SK-N-SH (cell line): ENCODE data around the gene NR2F1. TPM values are rescaled to one million over a fixed set of nuclear protein-coding genes. Genes with fewer than 3 reads are reported as not detected.

Source experiments
- CTCF ChIA-PET: fragments of 300-600, 350-600 bp; formaldehyde crosslinking; extraction: SDS; loops from one replicate; lab custom pipeline; 2021; lab: Yijun Ruan, JAX
- POLR2A ChIA-PET: fragments of 350-600 bp; sonication (Branson Sonifier 250); formaldehyde crosslinking; extraction: SDS; loops from one replicate; lab custom pipeline; 2020; ENCODE audit warnings: antibody characterized with exemption, inconsistent platforms; lab: Yijun Ruan, JAX
- DNase-seq: peaks from one replicate; pipeline ENCODE4 v3.0.0; 2012
- H2AFZ ChIP-seq: fragments of 200-600 bp; sonication (generic); 2 replicates; pipeline ENCODE4 v1.8.1; 2016; ENCODE audit warnings: antibody characterized with exemption, mild to moderate bottlenecking, low read depth
- H3F3A ChIP-seq: fragments of 200-600 bp; sonication (generic); replicated peaks from 2 replicates; pipeline ENCODE3; 2016; ENCODE audit warnings: antibody characterized with exemption, mild to moderate bottlenecking; ENCODE audit not compliant: insufficient read depth
- H3K27ac ChIP-seq, 2 experiments: fragments of 200-500 bp in 1 of 2; fragments of 200-600 bp in 1 of 2; sonication (Bioruptor generic) in 1 of 2; sonication (generic), shearing (Covaris generic) in 1 of 2; 2 replicates each; pipeline versions ENCODE4 v1.5.1 to v1.6.1; 2014 to 2016; ENCODE audit warnings: low read depth in 2 of 2, inconsistent platforms in 1 of 2, low read length in 1 of 2, mild to moderate bottlenecking in 1 of 2, mixed read lengths in 1 of 2
- H3K27me3 ChIP-seq: fragments of 200-600 bp; sonication (generic), shearing (Covaris generic); 2 replicates; pipeline ENCODE4 v1.6.1; 2016; ENCODE audit warnings: mixed run types; ENCODE audit not compliant: insufficient read depth
- H3K36me3 ChIP-seq, 2 experiments: fragments of 200-500 bp in 1 of 2; fragments of 200-600 bp in 1 of 2; sonication (Bioruptor generic) in 1 of 2; sonication (generic) in 1 of 2; replicated peaks in 1 of 2; 2 replicates each; pipeline versions ENCODE3 to v1.5.1; 2014 to 2016; ENCODE audit warnings: low read length in 1 of 2, mild to moderate bottlenecking in 1 of 2; ENCODE audit not compliant: insufficient read depth in 2 of 2, control insufficient read depth in 1 of 2
- H3K4me1 ChIP-seq, 2 experiments: fragments of 200-500 bp in 1 of 2; fragments of 200-600 bp in 1 of 2; sonication (Bioruptor generic) in 1 of 2; sonication (generic), shearing (Covaris generic) in 1 of 2; 2 replicates each; pipeline versions ENCODE4 v1.5.1 to v1.6.1; 2014 to 2016; ENCODE audit warnings: low read depth in 1 of 2, low read length in 1 of 2, mixed run types in 1 of 2; ENCODE audit not compliant: insufficient read depth in 2 of 2, control insufficient read depth in 1 of 2
- H3K4me2 ChIP-seq: fragments of 200-600 bp; sonication (generic), shearing (Covaris generic); 2 replicates; pipeline ENCODE4 v1.6.1; 2017; ENCODE audit warnings: mixed run types
- H3K4me3 ChIP-seq, 2 experiments: fragments of 200-500 bp in 1 of 2; fragments of 200-600 bp in 1 of 2; sonication (Bioruptor generic) in 1 of 2; sonication (generic), shearing (Covaris generic) in 1 of 2; 2 replicates each; pipeline versions ENCODE4 v1.5.1 to v1.8.1; 2014 to 2016; ENCODE audit warnings: low read depth in 2 of 2, inconsistent platforms in 1 of 2, low read length in 1 of 2, mild to moderate bottlenecking in 1 of 2, mixed read lengths in 1 of 2, moderate library complexity in 1 of 2
- H3K79me2 ChIP-seq: fragments of 200-600 bp; sonication (generic); 2 replicates; pipeline ENCODE4 v1.8.1; 2017; ENCODE audit warnings: mild to moderate bottlenecking; ENCODE audit not compliant: insufficient read depth
- H3K9ac ChIP-seq: fragments of 200-600 bp; sonication (generic); 2 replicates; pipeline ENCODE4 v1.6.1; 2017; ENCODE audit warnings: mixed run types
- H3K9me2 ChIP-seq: fragments of 200-600 bp; sonication (generic); 2 replicates; pipeline ENCODE4 v1.6.1; 2017; ENCODE audit warnings: mixed run types
- H3K9me3 ChIP-seq: fragments of 200-600 bp; sonication (generic); 2 replicates; pipeline ENCODE4 v1.6.1; 2017; ENCODE audit warnings: mixed run types, mild to moderate bottlenecking, moderate library complexity
- H4K20me1 ChIP-seq: fragments of 200-600 bp; sonication (generic); 2 replicates; pipeline ENCODE4 v1.6.1; 2017; ENCODE audit warnings: mild to moderate bottlenecking, mixed run types; ENCODE audit not compliant: insufficient read depth
- EP300 ChIP-seq, 2 experiments: IDR thresholded peaks; 2 replicates each; pipeline versions ENCODE4 v1.4.0 to v1.6.1; 2012; ENCODE audit warnings: borderline replicate concordance in 1 of 2, low read depth in 1 of 2, low read length in 1 of 2
- FOSL2 ChIP-seq: IDR thresholded peaks from 2 replicates; pipeline ENCODE4 v1.4.0; 2012; ENCODE audit warnings: low read depth, mild to moderate bottlenecking, moderate library complexity, borderline replicate concordance
- GATA2 ChIP-seq: sonication (generic); formaldehyde crosslinking; IDR thresholded peaks from 2 replicates; pipeline ENCODE4 v1.5.0; 2020; ENCODE audit warnings: mild to moderate bottlenecking, missing genetic modification reagents
- JUND ChIP-seq: IDR thresholded peaks from 2 replicates; pipeline ENCODE4 v1.4.0; 2012
- MAX ChIP-seq: IDR thresholded peaks from 2 replicates; pipeline ENCODE4 v1.4.0; 2012; ENCODE audit warnings: low read depth
- NFIC ChIP-seq: IDR thresholded peaks from 2 replicates; pipeline ENCODE4 v1.4.0; 2012; ENCODE audit warnings: borderline replicate concordance
- NRF1 ChIP-seq: IDR thresholded peaks from 2 replicates; pipeline ENCODE4 v1.6.1; 2012; ENCODE audit warnings: low read depth, mild to moderate bottlenecking, low read length
- PBX3 ChIP-seq: IDR thresholded peaks from 2 replicates; pipeline ENCODE4; 2012
- POLR2AphosphoS5 ChIP-seq: IDR thresholded peaks from 2 replicates; pipeline ENCODE4 v1.6.1; 2012; ENCODE audit warnings: low read depth, low read length
- RCOR1 ChIP-seq: fragments of 150-350 bp; IDR thresholded peaks from 2 replicates; pipeline ENCODE4 v1.6.1; 2017; ENCODE audit warnings: antibody characterized with exemption, low read length
- RFX5 ChIP-seq: IDR thresholded peaks from 2 replicates; pipeline ENCODE4 v1.6.1; 2012; ENCODE audit warnings: mild to moderate bottlenecking, improper control_type of control experiment, low read length
- RXRA ChIP-seq: IDR thresholded peaks from 2 replicates; pipeline ENCODE4 v1.4.0; 2012; ENCODE audit warnings: low read depth, mild to moderate bottlenecking, borderline replicate concordance
- USF2 ChIP-seq: fragments of 150-350 bp; IDR thresholded peaks from 2 replicates; pipeline ENCODE4 v1.6.1; 2017; ENCODE audit warnings: antibody characterized with exemption, low read length, low read depth, borderline replicate concordance
- YY1 ChIP-seq: IDR thresholded peaks from 2 replicates; pipeline ENCODE4 v1.4.0; 2012; ENCODE audit warnings: low read depth, mild to moderate bottlenecking
- WGBS: methylation state at CpG from one replicate; pipeline ENCODE4 v1.1.6; 2017; ENCODE audit warnings: low lambda C conversion rate; 5-methylcytosine and 5-hydroxymethylcytosine counted together
- polyA plus RNA-seq, 3 experiments: library from polyadenylated mRNA; depleted of rRNA; stranded (reverse); fragments of >200 nt; gene quantifications; 2 replicates each; pipeline ENCODE4 v1.2.3, GENCODE V29; 2012
- TF ChIP-seq, protein P1 (sequence below): IDR thresholded peaks from 2 replicates; pipeline ENCODE4 v1.6.1; 2012; ENCODE audit warnings: mild to moderate bottlenecking, low read depth, low read length, moderate library complexity

The NR2F1 gene
- polyA plus RNA-seq, 1 of the 3 experiments (the other 2 are of a cell fraction) = 47.1 TPM

DNA sequence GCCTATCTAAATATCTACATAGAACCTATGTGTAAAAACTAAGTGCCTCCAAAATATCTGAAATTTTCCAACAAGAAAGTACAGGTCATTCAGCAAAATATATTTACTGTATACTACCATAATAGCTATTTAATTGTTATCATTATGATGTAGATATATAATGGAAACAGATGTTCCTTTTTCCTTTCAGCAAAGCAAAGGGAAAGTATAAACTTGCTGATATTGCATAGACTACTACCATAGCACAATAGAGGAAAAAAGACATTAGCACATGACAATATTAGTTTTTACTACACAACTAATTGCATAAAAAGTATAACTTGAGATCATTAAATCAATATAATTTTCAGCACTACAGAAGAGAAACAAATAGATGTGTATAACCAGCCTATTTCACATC, 16.9 kb upstream of the NR2F1 start:
- Histone ChIP-seq H3K9ac (no peak overlapping the region), H3K4me1 (peaks cover 0 to 11% of the 10 kb centered on the region in 2 experiments; a peak in 2 of 4 replicates), H3K36me3 (peaks cover 8 to 18% of the 10 kb centered on the region in 2 experiments), H3K9me2 (no peaks in the 10 kb centered on the region)
- no peak for TF ChIP-seq GATA2 (CRISPR knock-in tag)
- TF ChIP-seq NFIC = no peak
- no peak for TF ChIP-seq RXRA
- no peak for TF ChIP-seq RCOR1
- TF ChIP-seq YY1 = no peak
- no peak for TF ChIP-seq RFX5
- no peak for TF ChIP-seq JUND
- no peak for TF ChIP-seq PBX3
- TF ChIP-seq NRF1 = no peak
- TF ChIP-seq EP300 (IDR thresholded peaks at IDR 0.05; ENCODE audit: borderline replicate concordance in 1 of 2, low read depth in 1 of 2, low read length in 1 of 2) = no peak
- TF ChIP-seq, protein P1, sequence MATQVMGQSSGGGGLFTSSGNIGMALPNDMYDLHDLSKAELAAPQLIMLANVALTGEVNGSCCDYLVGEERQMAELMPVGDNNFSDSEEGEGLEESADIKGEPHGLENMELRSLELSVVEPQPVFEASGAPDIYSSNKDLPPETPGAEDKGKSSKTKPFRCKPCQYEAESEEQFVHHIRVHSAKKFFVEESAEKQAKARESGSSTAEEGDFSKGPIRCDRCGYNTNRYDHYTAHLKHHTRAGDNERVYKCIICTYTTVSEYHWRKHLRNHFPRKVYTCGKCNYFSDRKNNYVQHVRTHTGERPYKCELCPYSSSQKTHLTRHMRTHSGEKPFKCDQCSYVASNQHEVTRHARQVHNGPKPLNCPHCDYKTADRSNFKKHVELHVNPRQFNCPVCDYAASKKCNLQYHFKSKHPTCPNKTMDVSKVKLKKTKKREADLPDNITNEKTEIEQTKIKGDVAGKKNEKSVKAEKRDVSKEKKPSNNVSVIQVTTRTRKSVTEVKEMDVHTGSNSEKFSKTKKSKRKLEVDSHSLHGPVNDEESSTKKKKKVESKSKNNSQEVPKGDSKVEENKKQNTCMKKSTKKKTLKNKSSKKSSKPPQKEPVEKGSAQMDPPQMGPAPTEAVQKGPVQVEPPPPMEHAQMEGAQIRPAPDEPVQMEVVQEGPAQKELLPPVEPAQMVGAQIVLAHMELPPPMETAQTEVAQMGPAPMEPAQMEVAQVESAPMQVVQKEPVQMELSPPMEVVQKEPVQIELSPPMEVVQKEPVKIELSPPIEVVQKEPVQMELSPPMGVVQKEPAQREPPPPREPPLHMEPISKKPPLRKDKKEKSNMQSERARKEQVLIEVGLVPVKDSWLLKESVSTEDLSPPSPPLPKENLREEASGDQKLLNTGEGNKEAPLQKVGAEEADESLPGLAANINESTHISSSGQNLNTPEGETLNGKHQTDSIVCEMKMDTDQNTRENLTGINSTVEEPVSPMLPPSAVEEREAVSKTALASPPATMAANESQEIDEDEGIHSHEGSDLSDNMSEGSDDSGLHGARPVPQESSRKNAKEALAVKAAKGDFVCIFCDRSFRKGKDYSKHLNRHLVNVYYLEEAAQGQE = no peak
- no peak for TF ChIP-seq USF2
- TF ChIP-seq, all 33 proteins: peak for 0
- Histone ChIP-seq H3K4me3 (no peak overlapping the region), H3K9me3 (no peaks in the 10 kb centered on the region), H3K27me3 (no peaks in the 10 kb centered on the region), H4K20me1 (no peaks in the 10 kb centered on the region), H3K79me2 (peaks cover 20% of the 10 kb centered on the region), H2AFZ (no peak overlapping the region), H3K4me2 (no peak overlapping the region), H3K27ac (no peak overlapping the region), H3F3A (peaks cover 15% of the 10 kb centered on the region)
- ChIA-PET CTCF (no interaction called here), POLR2A (no interaction called here)
- no peak for DNase-seq

DNA sequence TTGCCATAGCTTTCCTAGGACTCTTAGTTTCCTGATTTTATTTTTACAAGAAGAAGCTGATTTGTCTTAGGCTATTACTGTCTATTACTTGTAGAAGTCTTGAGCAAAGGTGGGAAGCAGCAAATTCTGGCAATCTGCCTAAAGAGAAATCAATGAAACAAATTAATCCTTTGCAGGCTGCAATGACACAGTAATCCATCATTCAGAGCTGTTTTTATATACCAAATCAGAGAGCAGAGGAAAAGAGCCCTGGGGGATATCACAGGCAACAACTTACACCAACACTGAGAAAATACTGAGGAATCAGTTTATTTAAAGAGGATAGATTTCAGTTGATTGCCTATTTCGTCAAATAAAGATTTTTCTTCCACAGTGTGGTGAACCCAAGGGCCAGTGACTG, 15.6 kb upstream of the NR2F1 start:
- Histone ChIP-seq H3K9me3 (no peaks in the 10 kb centered on the region), H3K27ac (no peak overlapping the region), H3K79me2 (peaks cover 20% of the 10 kb centered on the region), H3K27me3 (no peaks in the 10 kb centered on the region), H3K4me1 (peaks cover 0 to 11% of the 10 kb centered on the region in 2 experiments; a peak in 2 of 4 replicates), H3K9ac (no peak overlapping the region), H3K4me3 (no peak overlapping the region), H4K20me1 (no peaks in the 10 kb centered on the region), H3K4me2 (no peak overlapping the region), H2AFZ (no peak overlapping the region), H3F3A (peaks cover 15% of the 10 kb centered on the region), H3K9me2 (no peaks in the 10 kb centered on the region), H3K36me3 (peaks cover 8 to 9% of the 10 kb centered on the region in 2 experiments)
- CTCF ChIA-PET = no interaction called here
- TF ChIP-seq FOSL2 (no peak), EP300 (IDR thresholded peaks at IDR 0.05; ENCODE audit: borderline replicate concordance in 1 of 2, low read depth in 1 of 2, low read length in 1 of 2) (no peak), MAX (no peak), POLR2AphosphoS5 (no peak), GATA2 (CRISPR knock-in tag) (no peak)
- POLR2A ChIA-PET = no interaction called here
- no peak for DNase-seq
- WGBS = 95% methylated on average over 1 of the region's 1 CpG
